RWPE2 (cell line): ENCODE measurements around the gene MYBPC2.

ENCODE experiments used
- ATAC-seq: fragments of 200-7000 bp; cut with Tn5 transposase; 3 replicates; pipeline ENCODE4 v1.9.1; 2021; ENCODE audit warnings: low read depth
- DNase-seq: peaks from one replicate; pipeline ENCODE4 v3.0.0-alpha.2; 2020; ENCODE audit warnings: low spot score
- H3K27ac ChIP-seq: fragments of 450-650 bp; 2 replicates; pipeline ENCODE4 v1.5.1; 2017; ENCODE audit warnings: mild to moderate bottlenecking; ENCODE audit not compliant: poor library complexity, severe bottlenecking
- H3K27me3 ChIP-seq: fragments of 250-450 bp; sonication (Bioruptor Pico); 2 replicates; pipeline ENCODE4 v1.5.1; 2021; ENCODE audit warnings: mild to moderate bottlenecking, moderate library complexity; ENCODE audit not compliant: insufficient read depth, poor library complexity, severe bottlenecking
- H3K36me3 ChIP-seq: fragments of 250-450 bp; sonication (Bioruptor Pico); 2 replicates; pipeline ENCODE4 v1.5.1; 2020; ENCODE audit warnings: low read depth, mild to moderate bottlenecking, moderate library complexity
- H3K4me1 ChIP-seq: fragments of 250-450 bp; sonication (Bioruptor Pico); 2 replicates; pipeline ENCODE4 v1.5.1; 2021; ENCODE audit warnings: mild to moderate bottlenecking, moderate library complexity; ENCODE audit not compliant: insufficient read depth, poor library complexity, severe bottlenecking
- H3K4me3 ChIP-seq: fragments of 250-450 bp; sonication (Bioruptor Pico); 2 replicates; pipeline ENCODE4 v1.5.1; 2021; ENCODE audit warnings: mild to moderate bottlenecking, moderate library complexity; ENCODE audit not compliant: severe bottlenecking
- H3K9me3 ChIP-seq: fragments of 250-450 bp; sonication (Bioruptor Pico); 2 replicates; pipeline ENCODE4 v1.5.1; 2021; ENCODE audit warnings: mild to moderate bottlenecking, moderate library complexity; ENCODE audit not compliant: severe bottlenecking
- TF ChIP-seq, protein P1 (sequence below): fragments of 450-650 bp; IDR thresholded peaks from one replicate; pipeline ENCODE4 v1.5.1; 2017; ENCODE audit warnings: mild to moderate bottlenecking, moderate library complexity; ENCODE audit not compliant: poor library complexity, severe bottlenecking

Gene MYBPC2

GRCh38 chr19:50482916-50483315 is 50.2 kb downstream of the MYBPC2 start:
- DNase-seq (no peak), ATAC-seq (no peak)
- H3K36me3 ChIP-seq = peaks cover 14% of the 10 kb centered on the region
- H3K4me3 ChIP-seq = no peak overlapping the region
- no peaks in the 10 kb centered on the region for H3K4me1 ChIP-seq
- H3K27ac ChIP-seq = no peak overlapping the region
- H3K9me3 ChIP-seq = no peaks in the 10 kb centered on the region
- H3K27me3 ChIP-seq = peaks cover 5% of the 10 kb centered on the region
- TF ChIP-seq, protein P1, sequence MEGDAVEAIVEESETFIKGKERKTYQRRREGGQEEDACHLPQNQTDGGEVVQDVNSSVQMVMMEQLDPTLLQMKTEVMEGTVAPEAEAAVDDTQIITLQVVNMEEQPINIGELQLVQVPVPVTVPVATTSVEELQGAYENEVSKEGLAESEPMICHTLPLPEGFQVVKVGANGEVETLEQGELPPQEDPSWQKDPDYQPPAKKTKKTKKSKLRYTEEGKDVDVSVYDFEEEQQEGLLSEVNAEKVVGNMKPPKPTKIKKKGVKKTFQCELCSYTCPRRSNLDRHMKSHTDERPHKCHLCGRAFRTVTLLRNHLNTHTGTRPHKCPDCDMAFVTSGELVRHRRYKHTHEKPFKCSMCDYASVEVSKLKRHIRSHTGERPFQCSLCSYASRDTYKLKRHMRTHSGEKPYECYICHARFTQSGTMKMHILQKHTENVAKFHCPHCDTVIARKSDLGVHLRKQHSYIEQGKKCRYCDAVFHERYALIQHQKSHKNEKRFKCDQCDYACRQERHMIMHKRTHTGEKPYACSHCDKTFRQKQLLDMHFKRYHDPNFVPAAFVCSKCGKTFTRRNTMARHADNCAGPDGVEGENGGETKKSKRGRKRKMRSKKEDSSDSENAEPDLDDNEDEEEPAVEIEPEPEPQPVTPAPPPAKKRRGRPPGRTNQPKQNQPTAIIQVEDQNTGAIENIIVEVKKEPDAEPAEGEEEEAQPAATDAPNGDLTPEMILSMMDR = no peak

DNA sequence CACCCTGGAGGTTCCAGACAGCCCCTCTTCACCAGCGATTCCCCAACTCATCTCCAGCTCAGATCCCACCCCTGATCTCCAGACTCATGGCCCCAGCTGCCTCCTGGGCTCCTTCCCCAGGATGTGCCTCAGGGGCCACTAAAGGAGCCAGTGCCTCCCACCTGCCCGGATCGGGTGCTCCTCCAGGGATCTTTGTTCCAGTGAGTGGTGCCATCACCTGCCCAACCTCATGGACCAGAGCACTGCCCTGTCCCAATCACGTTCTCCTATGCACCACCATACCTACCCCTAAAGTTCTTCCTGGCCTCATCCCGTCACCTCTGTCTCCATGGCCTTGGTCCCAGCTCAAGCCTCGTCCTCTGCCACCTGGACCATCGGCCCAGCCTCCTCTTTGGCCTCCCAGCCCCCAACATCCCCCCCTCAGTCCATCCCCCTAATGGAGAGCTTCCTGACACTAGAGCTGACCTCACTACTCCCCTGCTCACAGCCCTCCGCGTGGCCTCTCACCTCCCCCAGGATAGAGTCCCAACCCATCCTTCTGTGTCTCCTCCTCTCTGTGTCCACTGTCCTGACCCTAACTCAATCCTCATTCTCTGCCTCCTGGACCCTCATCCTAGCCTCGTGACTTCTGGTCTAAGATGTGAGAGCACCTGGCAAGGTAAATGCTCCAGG is 52.7 kb downstream of the MYBPC2 start:
- no peak overlapping the region for H3K27ac ChIP-seq
- H3K27me3 ChIP-seq = peaks cover 14% of the 10 kb centered on the region
- no peaks in the 10 kb centered on the region for H3K9me3 ChIP-seq
- no peak for DNase-seq
- H3K4me1 ChIP-seq = no peaks in the 10 kb centered on the region
- ATAC-seq = no peak
- no peak overlapping the region for H3K4me3 ChIP-seq
- H3K36me3 ChIP-seq = no peaks in the 10 kb centered on the region
- TF ChIP-seq, protein P1 = no peak

DNA sequence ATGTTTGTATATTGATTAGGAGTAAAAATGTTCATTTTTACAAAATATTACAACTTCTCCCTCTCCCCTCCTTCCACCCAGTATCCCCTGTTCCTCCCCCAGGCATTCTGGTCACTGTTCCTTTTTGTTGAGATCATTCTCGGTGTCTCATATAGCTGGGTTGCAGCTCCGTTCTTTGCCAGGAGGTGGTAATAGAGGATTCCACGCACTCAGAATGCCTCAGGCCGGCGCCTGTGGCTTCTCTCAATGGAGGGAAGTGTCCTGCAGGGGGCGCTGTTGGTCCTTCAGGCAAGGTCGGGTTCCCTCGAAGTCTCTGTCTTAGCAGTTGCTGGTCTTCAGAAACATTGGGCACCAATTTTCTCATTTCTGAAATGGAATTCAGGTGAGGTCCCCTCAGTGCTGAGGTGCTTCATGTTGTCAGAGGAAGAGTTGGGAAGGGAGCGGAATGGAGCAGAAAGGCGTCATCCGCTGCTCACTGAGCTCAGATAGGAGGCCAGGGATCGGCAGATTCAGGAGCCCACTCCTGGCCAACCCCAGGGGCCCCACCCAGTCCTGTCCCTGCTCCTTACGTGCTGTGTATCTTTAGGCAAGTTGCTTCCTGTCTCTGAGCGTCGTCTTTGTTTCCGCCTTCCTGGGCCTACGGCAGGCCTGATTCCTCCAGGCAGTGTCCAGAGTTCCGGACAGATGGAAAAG is 54.3 kb downstream of the MYBPC2 start:
- Histone ChIP-seq H3K36me3 (no peaks in the 10 kb centered on the region), H3K4me1 (no peaks in the 10 kb centered on the region), H3K27ac (no peak overlapping the region), H3K27me3 (peaks cover 19% of the 10 kb centered on the region), H3K4me3 (no peak overlapping the region), H3K9me3 (no peaks in the 10 kb centered on the region)
- TF ChIP-seq, protein P1 = peak; percentile 39
- ATAC-seq = no peak
- DNase-seq = no peak

- Histone ChIP-seq H3K27ac (no peak overlapping the region), H3K27me3 (peaks cover 21% of the 10 kb centered on the region), H3K36me3 (no peaks in the 10 kb centered on the region), H3K4me1 (no peaks in the 10 kb centered on the region), H3K9me3 (no peaks in the 10 kb centered on the region), H3K4me3 (no peak overlapping the region)
- DNase-seq (no peak), ATAC-seq (no peak)
- TF ChIP-seq, protein P1 = no peak
Observed at GRCh38 chr19:50488389-50489194, 55.9 kb downstream of the MYBPC2 start.
